Astrocyte (in vitro differentiated cells and primary cell): ENCODE measurements around the gene FGF19.

ENCODE experiments used
- EZH2 ChIP-seq: IDR thresholded peaks from 2 replicates; pipeline ENCODE4 v1.6.1; 2012; ENCODE audit warnings: mild to moderate bottlenecking, low read length, inconsistent platforms; ENCODE audit not compliant: insufficient read depth
- TF ChIP-seq, protein P1 (sequence below): IDR thresholded peaks from 2 replicates; pipeline ENCODE4 v1.5.1; 2011; ENCODE audit warnings: low read depth, mild to moderate bottlenecking, inconsistent platforms, low read length, moderate library complexity; ENCODE audit not compliant: insufficient read depth

DNA sequence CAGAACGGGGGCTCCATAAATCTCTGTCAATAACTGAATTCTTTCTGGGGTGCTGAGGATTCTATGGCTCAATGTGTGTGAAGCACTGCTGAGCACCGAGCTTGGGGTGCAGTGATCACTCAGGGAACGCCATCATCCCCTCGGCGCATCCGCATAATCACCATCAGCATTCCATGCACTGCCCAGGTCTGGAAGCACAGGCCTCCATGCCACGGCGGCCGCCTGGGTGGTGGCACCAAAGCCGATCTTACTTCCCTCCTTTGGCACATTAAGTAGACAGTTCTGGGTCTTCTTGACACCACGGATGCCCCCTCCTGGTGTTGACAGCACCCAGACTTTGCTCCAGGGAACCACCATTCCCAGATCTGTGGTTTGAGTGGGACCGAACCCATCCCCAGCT, 44.2 kb downstream of the FGF19 start:
- TF ChIP-seq, protein P1, sequence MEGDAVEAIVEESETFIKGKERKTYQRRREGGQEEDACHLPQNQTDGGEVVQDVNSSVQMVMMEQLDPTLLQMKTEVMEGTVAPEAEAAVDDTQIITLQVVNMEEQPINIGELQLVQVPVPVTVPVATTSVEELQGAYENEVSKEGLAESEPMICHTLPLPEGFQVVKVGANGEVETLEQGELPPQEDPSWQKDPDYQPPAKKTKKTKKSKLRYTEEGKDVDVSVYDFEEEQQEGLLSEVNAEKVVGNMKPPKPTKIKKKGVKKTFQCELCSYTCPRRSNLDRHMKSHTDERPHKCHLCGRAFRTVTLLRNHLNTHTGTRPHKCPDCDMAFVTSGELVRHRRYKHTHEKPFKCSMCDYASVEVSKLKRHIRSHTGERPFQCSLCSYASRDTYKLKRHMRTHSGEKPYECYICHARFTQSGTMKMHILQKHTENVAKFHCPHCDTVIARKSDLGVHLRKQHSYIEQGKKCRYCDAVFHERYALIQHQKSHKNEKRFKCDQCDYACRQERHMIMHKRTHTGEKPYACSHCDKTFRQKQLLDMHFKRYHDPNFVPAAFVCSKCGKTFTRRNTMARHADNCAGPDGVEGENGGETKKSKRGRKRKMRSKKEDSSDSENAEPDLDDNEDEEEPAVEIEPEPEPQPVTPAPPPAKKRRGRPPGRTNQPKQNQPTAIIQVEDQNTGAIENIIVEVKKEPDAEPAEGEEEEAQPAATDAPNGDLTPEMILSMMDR, result no peak
- no peak for TF ChIP-seq EZH2
